GM18870 (cell line): Measurements from ENCODE around the gene TMEM14B.
"Not testable (repeated sequence)": the region's sequence is repeated elsewhere in the genome, so short reads cannot be mapped to it uniquely, and the experiment has no call there.

Experiments
- ATAC-seq: cut with Tn5 transposase; IDR thresholded peaks from one replicate; pipeline ENCODE4 v1.9.1; 2021; ENCODE audit warnings: moderate library complexity; ENCODE audit not compliant: unreplicated experiment

TMEM14B gene

GRCh38 chr6:10745116-10745515, 2.5 kb upstream of the TMEM14B start:
- ATAC-seq, result no peak

DNA sequence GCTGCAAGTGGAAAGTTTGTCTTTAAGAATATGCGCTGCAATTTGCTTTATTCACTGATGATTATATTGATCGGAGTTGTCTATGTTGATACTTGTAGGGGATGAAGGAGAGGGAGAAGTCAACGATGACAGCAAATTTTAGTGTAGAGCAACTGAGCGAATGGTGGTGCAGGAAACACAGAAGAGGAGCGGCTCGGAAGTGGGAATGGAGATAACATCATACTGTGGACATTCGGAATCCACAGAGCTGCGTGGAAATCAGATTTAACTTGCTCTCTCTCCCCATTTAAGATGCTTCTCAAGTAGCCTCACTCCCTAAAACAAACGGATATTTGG, 722 bp upstream of the TMEM14B start:
- ATAC-seq, result no peak

GRCh38 chr6:10749734-10750133, 2.1 kb downstream of the TMEM14B start:
- ATAC-seq, result no peak

DNA sequence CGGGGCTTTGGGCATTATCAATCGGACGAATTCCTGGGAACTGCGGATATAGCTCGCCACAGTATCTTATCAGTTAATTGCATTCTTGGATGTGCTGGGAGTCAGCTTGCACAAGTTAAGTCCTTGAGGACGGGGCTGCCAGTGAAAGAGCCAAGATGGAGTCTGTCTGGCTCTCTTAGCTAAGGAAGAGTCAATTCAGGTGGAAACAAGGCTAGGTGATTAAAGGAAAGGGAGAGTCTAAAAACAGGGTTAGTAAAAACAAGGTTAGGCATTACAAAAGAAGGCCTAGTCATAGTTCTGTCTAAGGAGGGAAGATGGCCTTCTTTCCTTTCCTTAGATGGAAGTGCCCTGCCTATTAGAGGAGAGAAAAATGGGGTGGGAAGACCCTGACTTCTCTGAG, 3.0 kb downstream of the TMEM14B start:
- ATAC-seq, result not testable (repeated sequence)

- ATAC-seq, result not testable (repeated sequence)
These were observed 4.2 kb downstream of the TMEM14B start for GRCh38 chr6:10751757-10752156.

- no peak for ATAC-seq
These were observed 8.5 kb downstream of the TMEM14B start for GRCh38 chr6:10756085-10756484.

DNA sequence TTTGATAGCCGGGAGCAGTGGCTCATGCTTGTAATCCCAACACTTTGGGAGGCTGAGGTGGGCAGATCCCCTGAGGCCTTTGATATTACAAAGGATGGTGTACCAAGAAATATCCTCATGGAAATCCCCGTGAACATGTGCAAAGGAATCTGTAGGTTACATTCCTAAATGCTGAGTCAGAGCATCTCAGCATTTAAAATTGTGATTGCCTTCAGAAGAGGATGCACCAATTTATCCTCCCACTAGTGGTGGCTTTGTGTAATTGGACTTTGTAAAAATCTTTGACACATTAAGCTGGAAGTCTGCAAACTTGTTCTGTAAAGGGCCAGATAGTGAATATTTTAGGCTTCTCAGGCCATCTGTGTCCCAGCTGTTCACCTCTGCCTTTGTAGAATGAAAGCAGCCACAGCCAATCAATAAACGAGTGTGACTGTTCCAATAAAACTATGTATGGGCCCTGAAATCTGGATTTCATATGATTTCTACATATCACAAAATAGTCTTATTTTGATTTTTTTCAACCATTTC, 11.8 kb downstream of the TMEM14B start:
- peak; percentile 67 for ATAC-seq

DNA sequence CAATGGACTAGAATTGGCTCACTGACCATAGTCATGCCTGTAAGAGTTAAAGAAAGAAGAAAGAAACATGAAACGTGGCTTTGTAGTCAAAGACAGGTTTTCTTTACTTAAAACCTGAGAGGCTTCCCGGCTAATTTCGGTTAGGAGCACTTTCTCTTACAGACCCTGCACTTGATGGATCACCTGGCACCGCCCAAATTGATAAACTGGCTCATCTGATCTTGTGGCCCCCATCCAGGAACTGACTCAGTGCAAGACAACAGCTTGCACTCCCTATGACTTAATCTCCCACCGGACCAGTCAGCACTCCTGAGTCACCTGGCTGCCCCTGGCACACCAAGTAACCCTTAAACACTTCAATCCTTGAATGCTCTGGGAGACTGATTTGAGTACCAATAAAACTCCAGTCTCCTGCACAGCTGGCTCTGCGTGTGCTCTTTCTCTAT, 12.3 kb downstream of the TMEM14B start:
- ATAC-seq, result no peak

DNA sequence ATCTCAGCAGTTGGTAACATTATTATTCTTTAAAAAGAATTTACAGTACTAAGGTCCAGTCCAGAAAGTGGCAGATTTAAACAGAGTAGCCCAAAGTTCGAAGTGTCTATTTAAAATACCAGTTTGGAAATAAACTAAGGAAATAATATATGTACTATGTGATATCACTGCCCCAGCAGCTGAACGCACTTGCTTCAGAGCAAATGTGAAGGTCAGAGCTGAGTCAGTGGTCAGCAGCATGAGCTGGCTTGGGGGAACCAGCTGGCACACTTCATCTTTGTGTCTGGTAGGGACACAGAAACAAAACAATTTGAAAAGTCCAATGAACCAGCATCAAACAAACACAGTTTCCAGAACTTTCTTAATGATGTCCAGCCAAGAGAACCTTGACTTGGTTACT, 15.4 kb downstream of the TMEM14B start:
- ATAC-seq, result no peak

DNA sequence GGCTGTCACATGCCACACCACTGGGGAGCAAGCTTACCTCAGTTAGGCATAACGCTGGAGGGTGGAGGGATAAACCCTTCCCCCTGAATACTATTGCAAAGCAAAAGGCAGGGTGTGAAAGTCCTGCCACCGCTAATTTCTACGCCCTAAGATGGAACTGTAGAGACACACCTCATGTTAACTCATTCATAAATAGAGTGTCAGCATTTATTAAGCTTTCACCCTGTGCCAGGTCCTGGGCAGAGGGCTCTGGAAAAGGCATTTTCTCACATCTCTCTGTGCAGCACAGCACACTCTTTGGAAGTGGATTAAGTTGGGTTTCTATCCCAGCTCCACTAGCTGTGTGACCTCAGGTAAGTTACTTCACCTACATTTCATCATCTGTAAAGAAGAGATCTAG, 21.8 kb downstream of the TMEM14B start:
- no peak for ATAC-seq

- no peak for ATAC-seq
These were observed 23.8 kb downstream of the TMEM14B start for GRCh38 chr6:10771371-10771894.

DNA sequence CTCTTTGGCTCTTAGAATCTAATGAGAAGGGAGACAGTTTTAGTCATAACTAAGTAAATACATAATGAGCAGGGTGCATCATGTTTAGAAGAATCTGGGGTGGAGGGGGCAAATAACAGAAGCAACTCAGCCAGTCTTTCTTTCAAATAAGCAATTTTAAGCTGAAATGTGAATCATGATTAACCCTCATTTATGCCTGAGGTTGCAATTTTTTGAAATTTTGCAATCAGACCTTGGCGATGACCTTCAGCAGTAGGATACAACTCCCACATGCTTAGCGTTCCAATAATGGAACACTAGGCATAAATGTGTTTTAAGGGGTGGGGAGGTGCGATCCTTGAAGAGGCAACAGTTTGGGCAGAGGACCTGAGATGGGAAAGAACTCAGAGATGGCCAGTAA, 30.6 kb downstream of the TMEM14B start:
- ATAC-seq, result no peak

DNA sequence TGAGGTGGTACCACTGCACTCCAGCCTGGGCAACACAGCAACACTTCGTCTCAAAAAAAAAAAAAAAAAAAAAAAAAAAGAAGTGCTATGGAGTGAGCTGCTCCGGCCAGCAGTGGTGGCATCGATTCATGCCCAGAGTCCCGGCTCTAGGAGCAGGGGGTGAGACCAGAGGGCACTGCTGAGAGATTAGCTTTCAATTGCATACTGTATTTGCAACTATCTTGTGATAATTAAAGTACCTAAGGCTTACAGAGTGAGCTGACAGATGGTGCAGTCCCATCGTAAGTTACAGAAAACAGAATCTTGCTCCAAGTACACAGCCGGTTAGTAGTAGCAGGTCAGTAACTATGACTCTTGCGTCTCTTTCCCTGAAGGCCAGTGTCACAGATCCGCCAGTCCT, 31.5 kb downstream of the TMEM14B start:
- ATAC-seq, result no peak

DNA sequence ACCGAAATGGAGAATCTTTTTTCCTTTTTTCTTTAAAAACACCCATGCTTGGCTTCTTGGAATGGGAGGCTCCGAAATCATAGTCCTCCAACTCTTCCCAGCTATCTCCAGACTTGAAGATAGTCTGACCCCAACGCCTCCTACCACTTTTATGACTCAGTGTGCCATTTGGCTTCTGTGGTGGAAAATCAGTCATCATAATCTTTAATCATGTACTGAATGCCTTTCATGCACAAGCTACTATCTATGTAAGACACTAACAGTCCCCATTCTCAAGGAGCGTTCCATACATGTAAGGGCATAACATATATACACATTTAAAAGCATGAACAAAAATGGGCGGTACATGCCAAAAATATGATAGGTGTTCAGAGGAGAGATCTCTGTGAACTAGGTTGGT, 44.1 kb downstream of the TMEM14B start:
- no peak for ATAC-seq

DNA sequence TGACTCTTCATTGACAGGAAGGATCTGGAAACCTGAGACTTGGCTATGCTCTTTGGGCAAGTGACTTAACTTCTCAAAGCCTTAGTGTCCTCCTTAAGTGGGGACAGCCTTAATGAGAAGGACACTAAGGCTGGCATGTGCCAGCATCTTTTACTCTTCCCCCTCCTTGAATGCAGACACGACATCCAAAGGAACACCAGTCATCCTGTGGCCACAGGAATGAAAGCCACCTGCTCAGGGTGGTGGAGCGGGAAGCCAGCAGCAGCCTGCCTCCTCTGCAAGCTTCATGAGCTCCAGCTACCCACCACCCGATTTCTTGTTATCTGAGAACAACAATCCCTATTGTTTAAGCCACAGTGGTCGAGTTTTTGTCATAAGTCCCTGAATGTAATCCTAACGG, 44.5 kb downstream of the TMEM14B start:
- no peak for ATAC-seq

DNA sequence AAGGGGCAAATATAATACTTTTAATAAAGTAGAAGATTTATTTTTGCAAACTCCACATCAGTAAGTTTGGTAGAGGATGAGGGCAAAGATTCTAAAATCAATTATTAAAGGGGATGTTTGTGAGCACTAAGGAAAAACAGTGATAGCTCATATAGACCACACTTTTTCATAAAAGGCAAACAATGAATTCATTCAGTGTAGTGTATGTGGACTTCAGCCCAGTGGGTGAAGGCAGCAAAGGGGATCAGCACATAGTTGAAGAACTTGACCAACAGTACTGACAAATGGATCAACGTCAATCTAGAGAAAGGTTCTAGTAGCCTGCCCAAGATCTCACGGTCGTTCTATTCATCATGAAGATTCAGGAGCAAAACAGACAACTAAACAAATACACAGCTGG, 45.4 kb downstream of the TMEM14B start:
- no peak for ATAC-seq

DNA sequence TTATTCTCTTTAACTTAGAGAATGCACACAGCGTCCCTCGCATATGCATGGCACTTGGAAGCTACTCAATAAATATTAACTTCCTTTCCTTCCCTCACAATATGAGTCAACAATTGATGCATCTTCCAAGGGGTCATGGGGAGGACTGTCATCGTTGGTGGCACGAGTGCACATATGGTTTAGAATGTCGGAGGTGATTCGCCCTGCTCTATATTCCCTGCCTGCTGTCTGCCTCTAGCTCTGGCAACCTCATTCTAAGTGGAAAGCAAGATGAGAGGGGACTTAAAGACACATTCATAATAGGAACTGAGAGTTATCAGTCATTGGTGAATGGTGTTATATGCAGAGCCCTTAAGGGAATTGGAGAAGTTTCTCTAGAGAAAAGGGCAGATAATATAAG, 46.1 kb downstream of the TMEM14B start:
- no peak for ATAC-seq

DNA sequence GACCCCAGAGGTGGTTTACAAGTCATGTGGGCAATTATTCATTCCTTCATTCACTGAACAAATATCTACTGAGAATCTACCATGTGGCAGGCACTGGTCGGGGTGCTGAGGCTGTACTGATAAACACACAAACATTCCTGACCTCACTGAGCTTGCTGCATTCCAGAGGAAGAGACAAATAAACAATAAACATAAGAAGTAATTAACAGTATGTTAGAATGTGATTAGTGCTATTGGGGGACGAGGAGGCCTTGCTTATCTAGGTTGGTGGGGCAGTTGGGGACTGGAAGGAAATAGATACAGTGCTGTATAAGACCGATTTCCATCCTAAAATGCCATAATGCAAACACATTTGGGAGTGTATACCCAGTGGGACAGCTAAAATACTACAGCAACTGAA, 46.6 kb downstream of the TMEM14B start:
- no peak for ATAC-seq

DNA sequence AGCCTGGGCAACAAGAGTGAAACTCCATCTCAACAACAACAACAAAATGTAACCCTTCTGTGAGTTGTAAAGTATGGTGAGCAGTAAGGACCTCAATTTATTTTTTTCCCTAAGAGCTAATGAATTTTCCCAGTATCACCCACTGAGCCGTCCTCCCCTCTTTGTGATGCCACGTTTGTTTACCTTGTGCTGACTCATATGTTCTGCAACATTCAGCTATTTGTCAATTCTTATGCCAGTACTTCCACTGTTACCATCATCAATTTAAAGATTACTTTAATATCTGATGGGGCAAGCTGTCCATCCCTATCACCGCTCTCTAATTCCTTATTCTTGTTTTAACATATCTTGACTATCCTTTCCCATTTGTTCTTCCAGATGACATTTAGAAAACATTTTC, 53.2 kb downstream of the TMEM14B start:
- ATAC-seq, result no peak

- peak; percentile 89 for ATAC-seq
These were observed 53.7 kb downstream of the TMEM14B start for GRCh38 chr6:10801224-10801848.
